ENCODE measurements around the gene TSFM. TPM values are rescaled to one million over a fixed set of nuclear protein-coding genes. Genes with fewer than 3 reads are reported as not detected.

The TSFM gene
- total and polyA plus RNA-seq, 2 experiments from 2014 or later = 13.0 to 36.1 TPM

DNA sequence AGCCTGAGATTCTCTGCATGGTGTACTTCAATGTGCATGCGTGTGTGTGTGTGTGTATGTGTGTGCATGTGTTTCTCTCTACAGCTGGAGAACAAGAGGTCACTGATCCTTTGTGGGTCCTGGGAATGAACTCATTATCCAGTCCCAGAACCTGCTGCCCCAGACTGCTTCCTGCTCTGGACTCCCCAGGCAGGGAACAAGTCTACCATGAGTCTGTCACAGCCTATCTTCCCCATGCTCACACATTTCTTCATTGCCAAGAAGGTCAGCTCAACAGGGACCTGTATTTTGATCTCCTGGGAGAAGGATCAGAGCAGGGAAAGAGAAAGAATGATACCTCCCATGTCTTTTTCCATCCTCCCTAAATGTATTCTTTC lies 41.2 kb upstream of the TSFM start:
- TF ChIP-seq EZH2 (IDR thresholded peaks at IDR 0.05; ENCODE audit: insufficient read depth, poor library complexity, severe bottlenecking) = no peak
- no peak for TF ChIP-seq EZH2phosphoT487 (IDR thresholded peaks at IDR 0.05; ENCODE audit: insufficient read depth, low read depth)
- H3K79me2 ChIP-seq (ENCODE audit: insufficient read depth) = 0 out of 2 replicates have a peak, but pooled peaks cover 7% of the 10 kb centered on the region
- in situ Hi-C loops (cut with MboI) = no loop called here
- no peaks in the 10 kb centered on the region for H3K9me3 ChIP-seq (ENCODE audit: low read depth)
- peaks cover 14% of the 10 kb centered on the region for H3F3A ChIP-seq (ENCODE audit: insufficient read depth)
- 22 to 64% methylated on average over 1 of the region's 1 CpG for WGBS, 2 experiments (ENCODE audit: low coverage in 1 of 2, low lambda C conversion rate in 2 of 2, missing lambda C conversion rate in 2 of 2)
- H3K9ac ChIP-seq = no peak overlapping the region
- no peak for DNase-seq
- H3K27me3 ChIP-seq (replicated peaks; ENCODE audit: insufficient read depth) = peaks cover 38% of the 10 kb centered on the region
- H3K27ac ChIP-seq = no peak overlapping the region
- H2AFZ ChIP-seq = no peak overlapping the region
- no peak overlapping the region for H3K4me2 ChIP-seq (ENCODE audit: unreplicated experiment)
- no peak overlapping the region for H3K4me3 ChIP-seq
- H3K9me2 ChIP-seq (ENCODE audit: insufficient read depth) = no peaks in the 10 kb centered on the region
- H4K20me1 ChIP-seq (ENCODE audit: insufficient read depth) = no peaks in the 10 kb centered on the region
- H3K4me1 ChIP-seq (ENCODE audit: insufficient read depth) = peaks cover 5% of the 10 kb centered on the region; the same call in 1 of the 2 replicates
- H3K36me3 ChIP-seq (ENCODE audit: low read depth) = no peaks in the 10 kb centered on the region

DNA sequence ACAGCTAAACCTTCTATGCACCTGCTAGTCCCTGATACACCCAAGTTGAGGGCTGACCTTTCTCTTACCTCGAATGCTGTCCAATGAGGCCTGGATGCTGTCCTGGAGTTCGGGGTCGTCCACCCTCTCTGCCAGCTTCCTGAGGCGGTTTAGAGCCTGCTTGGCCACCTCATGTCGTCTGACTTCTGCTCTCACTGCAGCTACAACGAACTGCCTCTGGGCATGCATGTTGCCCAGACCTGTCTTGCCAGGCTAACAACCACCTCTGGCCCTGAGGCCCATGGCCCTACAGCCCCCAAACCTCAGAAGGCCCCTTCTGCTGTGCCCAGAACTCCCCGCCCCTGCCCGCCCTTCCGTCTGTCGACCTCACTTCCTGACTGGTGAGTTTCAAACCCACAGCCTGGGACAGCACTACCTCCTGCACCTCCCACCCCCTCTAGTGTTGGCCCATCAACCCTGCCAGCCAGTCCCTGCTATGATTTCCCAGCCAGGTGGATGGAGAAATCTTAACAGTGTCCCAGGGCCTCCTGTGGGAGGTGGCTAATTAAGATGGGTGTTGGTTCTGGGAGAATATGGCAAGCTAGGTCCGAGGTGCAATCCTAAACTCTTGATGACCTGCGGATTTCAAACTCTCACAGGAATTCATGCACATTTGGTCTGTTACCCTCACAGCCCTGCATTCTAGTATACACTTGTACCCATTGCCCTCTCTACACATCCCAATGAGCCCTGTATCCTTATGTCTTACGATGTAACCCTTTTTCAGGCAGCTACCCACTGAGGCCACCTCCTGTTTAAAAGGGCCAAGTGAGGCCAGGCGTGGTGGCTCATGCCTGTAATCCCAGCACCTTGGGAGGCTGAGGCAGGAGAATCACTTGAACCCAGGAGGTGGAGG lies 40.5 kb upstream of the TSFM start:
- Histone ChIP-seq H3K4me1 (ENCODE audit: insufficient read depth) (peaks cover 5% of the 10 kb centered on the region; the same call in 1 of the 2 replicates), H4K20me1 (ENCODE audit: insufficient read depth) (no peaks in the 10 kb centered on the region), H3F3A (ENCODE audit: insufficient read depth) (peaks cover 20% of the 10 kb centered on the region), H3K79me2 (ENCODE audit: insufficient read depth) (0 out of 2 replicates have a peak, but pooled peaks cover 7% of the 10 kb centered on the region), H2AFZ (no peak overlapping the region), H3K27ac (no peak overlapping the region), H3K4me2 (ENCODE audit: unreplicated experiment) (no peak overlapping the region), H3K9me2 (ENCODE audit: insufficient read depth) (no peaks in the 10 kb centered on the region), H3K36me3 (ENCODE audit: low read depth) (peaks cover 2% of the 10 kb centered on the region; the same call in 1 of the 2 replicates), H3K9ac (no peak overlapping the region), H3K27me3 (replicated peaks; ENCODE audit: insufficient read depth) (peaks cover 31% of the 10 kb centered on the region), H3K4me3 (no peak overlapping the region), H3K9me3 (ENCODE audit: low read depth) (no peaks in the 10 kb centered on the region)
- WGBS, 2 experiments (ENCODE audit: low coverage in 1 of 2, low lambda C conversion rate in 2 of 2, missing lambda C conversion rate in 2 of 2) = 41 to 42% methylated on average over 13 to 14 of the region's 14 CpGs
- in situ Hi-C loops (cut with MboI) = no loop called here
- TF ChIP-seq EZH2phosphoT487 (IDR thresholded peaks at IDR 0.05; ENCODE audit: insufficient read depth, low read depth) = no peak
- TF ChIP-seq EZH2 (IDR thresholded peaks at IDR 0.05; ENCODE audit: insufficient read depth, poor library complexity, severe bottlenecking) = no peak
- DNase-seq = no peak

DNA sequence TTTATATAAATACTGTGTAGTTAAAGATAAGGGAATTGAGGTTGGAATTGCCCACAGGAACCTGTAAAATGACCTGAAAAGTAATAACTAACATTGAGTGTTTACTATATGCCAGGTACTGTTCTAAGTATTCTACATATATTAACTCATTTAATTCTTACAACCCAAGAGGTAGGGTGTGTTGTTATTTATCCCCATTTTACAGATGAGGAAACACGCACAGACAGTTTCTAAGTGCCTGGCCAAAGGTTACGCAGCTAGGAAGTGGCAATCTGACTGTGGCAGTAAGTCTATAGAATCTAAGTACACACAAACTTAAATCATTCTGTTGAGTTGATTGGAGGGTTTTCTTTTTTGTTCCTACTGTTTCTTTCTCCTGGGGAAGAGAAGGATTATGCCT lies 38.8 kb upstream of the TSFM start:
- Histone ChIP-seq H4K20me1 (ENCODE audit: insufficient read depth) (no peaks in the 10 kb centered on the region), H2AFZ (peak overlapping the region; percentile 73; the same call in 1 of the 2 replicates), H3K79me2 (ENCODE audit: insufficient read depth) (peaks cover 7% of the 10 kb centered on the region; the same call in 1 of the 2 replicates), H3K9ac (peak overlapping the region; percentile 98; the same call in 1 of the 2 replicates), H3K27ac (peak overlapping the region; percentile 95; the same call in 1 of the 2 replicates), H3K9me3 (ENCODE audit: low read depth) (no peaks in the 10 kb centered on the region), H3K4me2 (ENCODE audit: unreplicated experiment) (peak overlapping the region; percentile 20), H3K9me2 (ENCODE audit: insufficient read depth) (no peaks in the 10 kb centered on the region), H3K27me3 (replicated peaks; ENCODE audit: insufficient read depth) (peaks cover 16% of the 10 kb centered on the region), H3K36me3 (ENCODE audit: low read depth) (peaks cover 11% of the 10 kb centered on the region; the same call in 1 of the 2 replicates), H3F3A (ENCODE audit: insufficient read depth) (peaks cover 25% of the 10 kb centered on the region), H3K4me1 (ENCODE audit: insufficient read depth) (peaks cover 5% of the 10 kb centered on the region; the same call in 1 of the 2 replicates), H3K4me3 (no peak overlapping the region)
- no peak for DNase-seq
- TF ChIP-seq EZH2 (IDR thresholded peaks at IDR 0.05; ENCODE audit: insufficient read depth, poor library complexity, severe bottlenecking) = no peak
- TF ChIP-seq EZH2phosphoT487 (IDR thresholded peaks at IDR 0.05; ENCODE audit: insufficient read depth, low read depth) = no peak
- in situ Hi-C loops (cut with MboI) = no loop called here
- WGBS, 2 experiments (ENCODE audit: low coverage in 1 of 2, low lambda C conversion rate in 2 of 2, missing lambda C conversion rate in 2 of 2) = 67 to 75% methylated on average over 2 of the region's 2 CpGs

DNA sequence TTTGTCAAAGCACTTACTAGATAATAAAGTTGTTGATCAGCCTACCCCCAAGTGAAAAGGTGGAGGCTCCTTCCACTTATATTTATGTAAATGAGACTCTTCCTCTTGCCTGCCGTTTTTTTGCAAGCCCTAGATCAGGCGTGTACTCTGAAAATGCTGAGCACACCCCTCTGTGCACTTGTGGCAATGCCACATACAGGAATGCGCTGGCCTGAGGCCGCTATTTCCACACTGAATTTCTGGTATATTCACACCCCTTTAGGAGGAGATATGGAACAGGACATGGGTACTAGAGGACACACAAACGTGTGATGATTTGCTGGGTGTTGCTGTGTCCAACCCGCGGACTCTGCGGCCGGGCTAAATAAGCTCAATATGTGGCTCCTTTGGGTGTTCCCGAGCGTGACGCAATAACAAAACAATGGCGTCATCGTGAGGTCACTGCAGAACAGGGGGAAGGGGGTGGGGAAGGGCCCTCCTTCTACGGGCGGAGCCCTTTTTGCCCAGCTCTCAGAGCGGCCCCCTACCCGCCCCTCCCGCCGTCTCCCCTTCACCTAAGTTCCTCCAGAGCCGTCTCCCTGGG lies 38.3 kb upstream of the TSFM start:
- Histone ChIP-seq H3F3A (ENCODE audit: insufficient read depth) (peaks cover 25% of the 10 kb centered on the region), H4K20me1 (ENCODE audit: insufficient read depth) (no peaks in the 10 kb centered on the region), H3K4me2 (ENCODE audit: unreplicated experiment) (peak overlapping the region; percentile 49), H3K9ac (peak overlapping the region; percentile 98), H3K36me3 (ENCODE audit: low read depth) (peaks cover 11% of the 10 kb centered on the region; the same call in 1 of the 2 replicates), H3K27me3 (replicated peaks; ENCODE audit: insufficient read depth) (peaks cover 12% of the 10 kb centered on the region), H3K9me3 (ENCODE audit: low read depth) (no peaks in the 10 kb centered on the region), H3K27ac (peak overlapping the region; percentile 95), H3K4me3 (peak overlapping the region; percentile 99), H3K79me2 (ENCODE audit: insufficient read depth) (peaks cover 12% of the 10 kb centered on the region), H3K4me1 (ENCODE audit: insufficient read depth) (peaks cover 5% of the 10 kb centered on the region; the same call in 1 of the 2 replicates), H2AFZ (peak overlapping the region; percentile 73), H3K9me2 (ENCODE audit: insufficient read depth) (no peaks in the 10 kb centered on the region)
- 9 to 13% methylated on average over 17 to 21 of the region's 21 CpGs for WGBS, 2 experiments (ENCODE audit: low coverage in 1 of 2, low lambda C conversion rate in 2 of 2, missing lambda C conversion rate in 2 of 2)
- peak; percentile 83 for DNase-seq
- TF ChIP-seq EZH2 (IDR thresholded peaks at IDR 0.05; ENCODE audit: insufficient read depth, poor library complexity, severe bottlenecking) (no peak), EZH2phosphoT487 (IDR thresholded peaks at IDR 0.05; ENCODE audit: insufficient read depth, low read depth) (no peak)
- in situ Hi-C loops (cut with MboI) = no loop called here

All from GM23248 (cell line).